ENCODE results near the gene CLASRP.

DNA sequence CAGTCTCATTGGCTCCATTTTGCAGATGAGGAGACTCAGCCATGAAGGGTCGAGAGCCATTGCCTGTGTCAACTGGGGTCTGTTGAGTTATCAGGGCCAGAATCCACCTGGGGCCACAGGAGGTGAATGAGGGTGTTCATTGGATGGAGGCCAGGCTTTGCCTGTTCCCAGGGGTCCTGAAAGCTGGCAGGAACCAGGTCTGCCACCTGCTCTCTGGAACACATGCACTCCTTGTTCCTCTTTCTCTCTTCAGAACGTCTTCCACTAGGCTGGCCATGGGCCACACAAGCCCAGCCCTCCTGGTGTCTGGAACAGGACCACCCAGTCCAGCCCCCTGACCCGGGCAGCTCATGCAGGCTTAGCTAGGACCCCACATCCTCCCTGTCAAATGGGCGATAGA lies 75.3 kb downstream of the CLASRP start:
- TF ChIP-seq, protein P1, sequence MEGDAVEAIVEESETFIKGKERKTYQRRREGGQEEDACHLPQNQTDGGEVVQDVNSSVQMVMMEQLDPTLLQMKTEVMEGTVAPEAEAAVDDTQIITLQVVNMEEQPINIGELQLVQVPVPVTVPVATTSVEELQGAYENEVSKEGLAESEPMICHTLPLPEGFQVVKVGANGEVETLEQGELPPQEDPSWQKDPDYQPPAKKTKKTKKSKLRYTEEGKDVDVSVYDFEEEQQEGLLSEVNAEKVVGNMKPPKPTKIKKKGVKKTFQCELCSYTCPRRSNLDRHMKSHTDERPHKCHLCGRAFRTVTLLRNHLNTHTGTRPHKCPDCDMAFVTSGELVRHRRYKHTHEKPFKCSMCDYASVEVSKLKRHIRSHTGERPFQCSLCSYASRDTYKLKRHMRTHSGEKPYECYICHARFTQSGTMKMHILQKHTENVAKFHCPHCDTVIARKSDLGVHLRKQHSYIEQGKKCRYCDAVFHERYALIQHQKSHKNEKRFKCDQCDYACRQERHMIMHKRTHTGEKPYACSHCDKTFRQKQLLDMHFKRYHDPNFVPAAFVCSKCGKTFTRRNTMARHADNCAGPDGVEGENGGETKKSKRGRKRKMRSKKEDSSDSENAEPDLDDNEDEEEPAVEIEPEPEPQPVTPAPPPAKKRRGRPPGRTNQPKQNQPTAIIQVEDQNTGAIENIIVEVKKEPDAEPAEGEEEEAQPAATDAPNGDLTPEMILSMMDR (optimal IDR thresholded peaks at IDR 0.05 in 1 of 3, IDR thresholded peaks at IDR 0.05 in 1 of 3, conservative IDR thresholded peaks at IDR 0.05 in 1 of 3; ENCODE audit: extremely low read depth in 1 of 3, insufficient read depth in 2 of 3, low read length in 3 of 3): no peak
- no peak for TF ChIP-seq EZH2 (IDR thresholded peaks at IDR 0.05; ENCODE audit: low read length)
